22Rv1 (cell line): ENCODE measurements around the gene TMEM151A.

Experiments
- ZFX ChIP-seq: fragments of 450-650 bp; IDR thresholded peaks from 2 replicates; pipeline ENCODE4 v1.6.1; 2017; ENCODE audit warnings: antibody characterized with exemption, borderline replicate concordance
- TF ChIP-seq, protein P1 (sequence below): fragments of 450-650 bp; IDR thresholded peaks from 2 replicates; pipeline ENCODE4 v1.5.1; 2017; ENCODE audit warnings: mild to moderate bottlenecking

DNA sequence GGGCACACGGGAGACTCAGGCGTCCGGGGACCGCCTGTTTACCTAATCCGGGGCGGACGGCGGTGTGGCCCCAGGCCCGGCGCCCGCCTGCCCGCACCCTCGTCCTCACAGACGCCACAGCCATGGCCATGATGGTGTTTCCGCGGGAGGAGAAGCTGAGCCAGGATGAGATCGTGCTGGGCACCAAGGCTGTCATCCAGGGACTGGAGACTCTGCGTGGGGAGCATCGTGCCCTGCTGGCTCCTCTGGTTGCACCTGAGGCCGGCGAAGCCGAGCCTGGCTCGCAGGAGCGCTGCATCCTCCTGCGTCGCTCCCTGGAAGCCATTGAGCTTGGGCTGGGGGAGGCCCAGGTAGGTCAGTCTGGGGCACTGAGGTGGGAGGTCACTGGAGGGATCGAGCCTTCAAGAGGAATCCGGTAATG, 33.2 kb upstream of the TMEM151A start:
- TF ChIP-seq, protein P1, sequence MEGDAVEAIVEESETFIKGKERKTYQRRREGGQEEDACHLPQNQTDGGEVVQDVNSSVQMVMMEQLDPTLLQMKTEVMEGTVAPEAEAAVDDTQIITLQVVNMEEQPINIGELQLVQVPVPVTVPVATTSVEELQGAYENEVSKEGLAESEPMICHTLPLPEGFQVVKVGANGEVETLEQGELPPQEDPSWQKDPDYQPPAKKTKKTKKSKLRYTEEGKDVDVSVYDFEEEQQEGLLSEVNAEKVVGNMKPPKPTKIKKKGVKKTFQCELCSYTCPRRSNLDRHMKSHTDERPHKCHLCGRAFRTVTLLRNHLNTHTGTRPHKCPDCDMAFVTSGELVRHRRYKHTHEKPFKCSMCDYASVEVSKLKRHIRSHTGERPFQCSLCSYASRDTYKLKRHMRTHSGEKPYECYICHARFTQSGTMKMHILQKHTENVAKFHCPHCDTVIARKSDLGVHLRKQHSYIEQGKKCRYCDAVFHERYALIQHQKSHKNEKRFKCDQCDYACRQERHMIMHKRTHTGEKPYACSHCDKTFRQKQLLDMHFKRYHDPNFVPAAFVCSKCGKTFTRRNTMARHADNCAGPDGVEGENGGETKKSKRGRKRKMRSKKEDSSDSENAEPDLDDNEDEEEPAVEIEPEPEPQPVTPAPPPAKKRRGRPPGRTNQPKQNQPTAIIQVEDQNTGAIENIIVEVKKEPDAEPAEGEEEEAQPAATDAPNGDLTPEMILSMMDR = peak; percentile 67
- no peak for TF ChIP-seq ZFX
